K562 (cell line): ENCODE data around the gene PKD1. TPM values are rescaled to one million over a fixed set of nuclear protein-coding genes. Genes with fewer than 3 reads are reported as not detected.

Experiments used
- BRD4 ChIP-seq: fragments of 200-600 bp; sonication (generic); IDR thresholded peaks from 2 replicates; pipeline ENCODE4 v1.6.1; 2017; ENCODE audit warnings: inconsistent platforms
- DMBX1 ChIP-seq: fragments of 250-450 bp; sonication (Bioruptor Pico); IDR thresholded peaks from 2 replicates; pipeline ENCODE4 v1.8.0; 2022; ENCODE audit warnings: inconsistent platforms, mild to moderate bottlenecking, moderate library complexity, borderline replicate concordance
- FOXP4 ChIP-seq: sonication (generic); formaldehyde crosslinking; IDR thresholded peaks from 2 replicates; pipeline ENCODE4 v1.8.0; 2022; ENCODE audit warnings: mild to moderate bottlenecking, missing genetic modification reagents, borderline replicate concordance
- GATAD2A ChIP-seq: fragments of 450-650 bp; IDR thresholded peaks from 2 replicates; pipeline ENCODE4 v1.6.1; 2017
- MYBL2 ChIP-seq, 2 experiments: fragments of 450-650 bp in 1 of 2; sonication (generic) in 1 of 2; formaldehyde crosslinking in 1 of 2; IDR thresholded peaks; 2 replicates each; pipeline versions ENCODE4 v1.6.1 to v1.8.1; 2017 to 2022; ENCODE audit warnings: borderline replicate concordance in 1 of 2, inconsistent platforms in 1 of 2, low read depth in 1 of 2, mild to moderate bottlenecking in 1 of 2, missing genetic modification reagents in 1 of 2, moderate library complexity in 1 of 2
- PYGO2 ChIP-seq: fragments of 450-650 bp; IDR thresholded peaks from 2 replicates; pipeline ENCODE4 v1.6.1; 2016; ENCODE audit warnings: mild to moderate bottlenecking, missing genetic modification characterization, moderate library complexity, missing compliant biosample characterization
- SRSF1 ChIP-seq: fragments of 200-400 bp; formaldehyde crosslinking; IDR thresholded peaks from 2 replicates; pipeline ENCODE4 v1.6.1; 2017; ENCODE audit warnings: mild to moderate bottlenecking, low read depth, low read length, moderate library complexity
- TAF1 ChIP-seq: IDR thresholded peaks from 2 replicates; pipeline ENCODE4 v1.6.1; 2011; ENCODE audit warnings: mild to moderate bottlenecking, low read length, moderate library complexity; ENCODE audit not compliant: insufficient read depth, control insufficient read depth, severe bottlenecking; ENCODE audit errors: extremely low read depth
- TFAM ChIP-seq: fragments of 250-450 bp; sonication (Bioruptor Pico); conservative IDR thresholded peaks from 2 replicates; pipeline ENCODE4 v1.5.0; 2021; ENCODE audit warnings: mild to moderate bottlenecking, moderate library complexity
- ZNF3 ChIP-seq: fragments of 250-450 bp; sonication (Bioruptor Pico); IDR thresholded peaks from 2 replicates; pipeline ENCODE4 v1.5.0; 2021; ENCODE audit warnings: mild to moderate bottlenecking, moderate library complexity
- polyA plus RNA-seq, 8 experiments: library from polyadenylated mRNA; depleted of rRNA in 4 of 8; stranded (reverse) in 5 of 8; unstranded in 3 of 8; fragments of >200 nt; fragmentation: Nextera tagmentation in 2 of 8; fragmentation: Illumina TruSeq in 1 of 8; extraction: Ambion mirVana in 2 of 8; extraction: Trizol in 1 of 8; gene quantifications; 2 replicates each; pipeline versions ENCODE4 v1.2.1 to v1.2.3, GENCODE V29; 2011 to 2014; ENCODE audit warnings: inconsistent platforms in 1 of 8, missing spikeins in 1 of 8
- total RNA-seq, 7 experiments: library from RNA; depleted of rRNA in 6 of 7; stranded (reverse); fragments of >200 nt in 6 of 7; fragmentation: Illumina TruSeq in 2 of 7; extraction: Trizol in 2 of 7; gene quantifications; 2 replicates each; pipeline versions ENCODE4 v1.2.1 to v1.2.3, GENCODE V29; 2011 to 2021; ENCODE audit warnings: low replicate concordance in 1 of 7
- TF ChIP-seq, protein P1 (sequence below): fragments of 250-450 bp; sonication (Bioruptor Pico); IDR thresholded peaks from 2 replicates; pipeline ENCODE4 v1.5.0; 2021; ENCODE audit warnings: mild to moderate bottlenecking, moderate library complexity
- TF ChIP-seq, protein P2 (sequence below): sonication (generic); formaldehyde crosslinking; IDR thresholded peaks from 2 replicates; pipeline ENCODE4 v1.8.1; 2023; ENCODE audit warnings: mild to moderate bottlenecking, missing genetic modification reagents
- TF ChIP-seq, protein P3 (sequence below): sonication (generic); formaldehyde crosslinking; IDR thresholded peaks from 2 replicates; pipeline ENCODE4 v1.8.1; 2022; ENCODE audit warnings: missing genetic modification reagents

PKD1 gene
- total and polyA plus RNA-seq, 9 of the 15 experiments (the other 6 are each of a cell fraction or from before 2014, with no cell fraction given): 0.23 to 93.5 (median 12.6) TPM

DNA sequence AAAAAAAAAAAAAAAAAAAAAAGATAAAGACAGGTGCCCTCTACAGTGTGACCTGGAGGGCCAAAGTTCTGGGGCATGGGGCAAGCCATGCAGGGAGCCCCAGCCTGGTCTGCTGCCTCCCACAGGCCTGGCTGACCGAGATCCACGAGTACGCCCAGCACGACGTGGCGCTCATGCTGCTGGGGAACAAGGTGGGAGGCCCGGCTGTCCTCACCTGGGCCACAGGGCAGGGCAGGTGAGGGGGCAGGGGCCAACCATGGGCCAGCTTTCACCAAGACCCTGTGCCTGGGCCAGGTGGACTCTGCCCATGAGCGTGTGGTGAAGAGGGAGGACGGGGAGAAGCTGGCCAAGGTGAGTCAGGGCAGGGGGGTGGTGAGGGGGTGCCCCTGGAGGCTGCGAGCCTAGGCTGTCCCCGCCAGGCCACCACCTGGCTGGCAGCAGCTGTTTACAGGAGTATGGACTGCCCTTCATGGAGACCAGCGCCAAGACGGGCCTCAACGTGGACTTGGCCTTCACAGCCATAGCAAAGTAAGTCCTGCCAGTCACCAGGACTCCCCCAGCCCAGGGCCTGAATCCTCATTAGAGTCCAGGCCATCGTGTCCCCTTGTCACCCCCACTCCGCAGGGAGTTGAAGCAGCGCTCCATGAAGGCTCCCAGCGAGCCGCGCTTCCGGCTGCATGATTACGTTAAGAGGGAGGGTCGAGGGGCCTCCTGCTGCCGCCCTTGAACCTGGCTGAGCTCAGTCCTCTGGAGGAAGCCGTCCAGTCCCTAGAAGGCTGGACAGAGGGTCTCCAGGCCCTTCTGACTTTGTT is 17.2 kb upstream of the PKD1 start (continued):
- TF ChIP-seq, protein P1, sequence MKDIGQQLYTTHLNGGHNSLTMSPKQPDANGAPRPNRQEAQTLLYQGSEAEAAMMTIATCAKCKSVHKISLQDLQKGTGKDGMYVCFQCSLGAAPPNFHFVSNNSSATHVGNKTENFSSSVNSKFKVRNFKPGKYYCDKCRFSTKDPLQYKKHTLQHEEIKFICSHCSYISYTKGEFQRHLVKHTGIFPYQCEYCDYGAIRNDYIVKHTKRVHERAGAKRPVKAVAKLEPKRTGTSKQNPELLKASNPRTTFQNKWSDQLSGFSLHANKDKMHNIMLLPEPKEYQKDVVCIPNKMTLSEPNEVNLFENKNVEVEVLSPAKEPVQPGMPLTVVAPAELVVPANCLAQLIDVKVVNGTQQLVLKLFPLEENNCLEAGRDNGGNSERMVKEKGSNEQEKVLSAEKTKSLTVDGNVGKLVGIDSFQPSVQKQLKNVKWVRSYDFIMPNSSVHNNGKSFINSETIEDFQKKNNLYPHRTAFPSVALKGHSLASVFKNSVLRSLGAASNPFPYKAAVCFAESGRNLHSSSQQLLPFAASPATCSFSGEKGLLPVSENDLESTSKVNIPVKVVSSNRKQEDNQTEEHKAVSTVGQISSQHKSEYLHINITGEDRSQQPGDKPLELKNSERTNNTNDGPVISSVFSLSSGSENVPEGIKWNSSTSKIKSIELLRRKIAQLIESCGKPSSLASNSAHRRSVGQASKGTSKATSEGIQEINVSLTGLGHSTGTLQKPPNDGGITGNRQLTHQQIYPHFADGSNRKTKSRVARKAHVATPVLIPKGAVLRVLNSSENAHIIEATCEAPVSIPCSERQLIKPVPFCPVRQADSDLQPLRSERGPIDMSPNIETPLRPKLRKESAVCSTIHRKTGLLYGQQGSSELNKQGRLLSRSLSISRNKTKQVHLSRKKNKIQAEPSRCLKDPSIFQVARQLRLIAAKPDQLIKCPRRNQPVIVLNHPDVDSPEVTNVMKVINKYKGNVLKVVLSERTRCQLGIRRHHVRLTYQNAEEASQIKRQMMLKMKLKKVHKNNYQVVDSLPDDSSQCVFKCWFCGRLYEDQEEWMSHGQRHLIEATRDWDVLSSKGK (CRISPR knock-in tag): no peak
- TF ChIP-seq TAF1: peak; percentile 9
- TF ChIP-seq MYBL2 (IDR thresholded peaks at IDR 0.05; ENCODE audit: low read depth): no peak
- TF ChIP-seq MYBL2 (CRISPR knock-in tag; IDR thresholded peaks at IDR 0.05; ENCODE audit: borderline replicate concordance): no peak
- TF ChIP-seq, protein P2, sequence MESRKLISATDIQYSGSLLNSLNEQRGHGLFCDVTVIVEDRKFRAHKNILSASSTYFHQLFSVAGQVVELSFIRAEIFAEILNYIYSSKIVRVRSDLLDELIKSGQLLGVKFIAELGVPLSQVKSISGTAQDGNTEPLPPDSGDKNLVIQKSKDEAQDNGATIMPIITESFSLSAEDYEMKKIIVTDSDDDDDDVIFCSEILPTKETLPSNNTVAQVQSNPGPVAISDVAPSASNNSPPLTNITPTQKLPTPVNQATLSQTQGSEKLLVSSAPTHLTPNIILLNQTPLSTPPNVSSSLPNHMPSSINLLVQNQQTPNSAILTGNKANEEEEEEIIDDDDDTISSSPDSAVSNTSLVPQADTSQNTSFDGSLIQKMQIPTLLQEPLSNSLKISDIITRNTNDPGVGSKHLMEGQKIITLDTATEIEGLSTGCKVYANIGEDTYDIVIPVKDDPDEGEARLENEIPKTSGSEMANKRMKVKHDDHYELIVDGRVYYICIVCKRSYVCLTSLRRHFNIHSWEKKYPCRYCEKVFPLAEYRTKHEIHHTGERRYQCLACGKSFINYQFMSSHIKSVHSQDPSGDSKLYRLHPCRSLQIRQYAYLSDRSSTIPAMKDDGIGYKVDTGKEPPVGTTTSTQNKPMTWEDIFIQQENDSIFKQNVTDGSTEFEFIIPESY: no peak
- TF ChIP-seq FOXP4 (CRISPR knock-in tag): no peak
- TF ChIP-seq PYGO2 (tag): no peak
- no peak for TF ChIP-seq BRD4
- no peak for TF ChIP-seq DMBX1 (CRISPR knock-in tag)
- no peak for TF ChIP-seq ZNF3 (CRISPR knock-in tag)
- TF ChIP-seq, protein P3, sequence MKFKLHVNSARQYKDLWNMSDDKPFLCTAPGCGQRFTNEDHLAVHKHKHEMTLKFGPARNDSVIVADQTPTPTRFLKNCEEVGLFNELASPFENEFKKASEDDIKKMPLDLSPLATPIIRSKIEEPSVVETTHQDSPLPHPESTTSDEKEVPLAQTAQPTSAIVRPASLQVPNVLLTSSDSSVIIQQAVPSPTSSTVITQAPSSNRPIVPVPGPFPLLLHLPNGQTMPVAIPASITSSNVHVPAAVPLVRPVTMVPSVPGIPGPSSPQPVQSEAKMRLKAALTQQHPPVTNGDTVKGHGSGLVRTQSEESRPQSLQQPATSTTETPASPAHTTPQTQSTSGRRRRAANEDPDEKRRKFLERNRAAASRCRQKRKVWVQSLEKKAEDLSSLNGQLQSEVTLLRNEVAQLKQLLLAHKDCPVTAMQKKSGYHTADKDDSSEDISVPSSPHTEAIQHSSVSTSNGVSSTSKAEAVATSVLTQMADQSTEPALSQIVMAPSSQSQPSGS (CRISPR knock-in tag): no peak
- no peak for TF ChIP-seq TFAM
- TF ChIP-seq GATAD2A: peak; percentile 28; the same call in 1 of the 2 replicates
- no peak for TF ChIP-seq SRSF1
